Right lobe of liver (tissue), 6 donors: ENCODE results near the gene CDH4. TPM values are rescaled to one million over a fixed set of nuclear protein-coding genes. Genes with fewer than 3 reads are reported as not detected.

Experiments
- ATAC-seq, 4 donors: fragments of 200-7000 bp; cut with Tn5 transposase; one replicate each; pipeline ENCODE4 v1.9.1; 2020; ENCODE audit warnings: mild to moderate bottlenecking in 4 of 4, moderate library complexity in 4 of 4
- DNase-seq, 3 donors: peaks; one replicate each; pipeline ENCODE4 v3.0.0-alpha.2; 2020
- H3K27ac ChIP-seq, 3 donors: fragments of 200-600 bp; one replicate each; pipeline ENCODE4 v1.8.0; 2022
- H3K27me3 ChIP-seq, 2 donors: fragments of 200-600 bp; one replicate each; pipeline ENCODE4 v1.8.0; 2022
- H3K36me3 ChIP-seq, 4 donors: fragments of 200-600 bp; sonication (generic) in 1 of 4; one replicate each; pipeline versions ENCODE4 v1.5.1 to v1.8.0; 2017 to 2022; ENCODE audit warnings: control low read depth in 1 of 4
- H3K4me1 ChIP-seq, 4 donors: fragments of 200-600 bp; sonication (generic) in 1 of 4; one replicate each; pipeline versions ENCODE4 v1.5.1 to v1.8.0; 2017 to 2022; ENCODE audit warnings: control low read depth in 1 of 4
- H3K4me3 ChIP-seq, 3 donors: fragments of 200-600 bp; one replicate each; pipeline ENCODE4 v1.8.0; 2022
- H3K9me3 ChIP-seq, 4 donors: fragments of 200-600 bp; sonication (generic) in 1 of 4; one replicate each; pipeline versions ENCODE4 v1.5.1 to v1.8.0; 2017 to 2022; ENCODE audit warnings: control low read depth in 1 of 4
- CTCF ChIP-seq, 4 donors: fragments of 200-600 bp in 3 of 4; fragments of 450-650 bp in 1 of 4; IDR thresholded peaks; one replicate each; pipeline versions ENCODE4 v1.5.1 to v1.8.0; 2016 to 2022; ENCODE audit warnings: antibody characterized with exemption in 4 of 4, mild to moderate bottlenecking in 2 of 4
- POLR2A ChIP-seq: fragments of 450-650 bp; IDR thresholded peaks from one replicate; pipeline ENCODE4 v1.6.1; 2017; ENCODE audit warnings: antibody characterized with exemption, mild to moderate bottlenecking
- WGBS: methylation state at CpG from one replicate; pipeline ENCODE4 v1.1.6; 2018; ENCODE audit warnings: low coverage, low lambda C conversion rate; ENCODE audit not compliant: insufficient coverage; ENCODE audit errors: missing lambda C conversion rate; 5-methylcytosine and 5-hydroxymethylcytosine counted together
- intact Hi-C, 2 donors: fragments of 100-400 bp; cut with DNase I; formaldehyde crosslinking; loops; one replicate each; pipeline versions ENCODE4 v1.11.2 to v1.14.1; 2022
- total RNA-seq, 6 experiments: library from RNA; depleted of rRNA in 2 of 6; stranded (reverse); fragments of >200 nt in 2 of 6; fragmentation: NEBNext Ultra II Directional in 3 of 6; extraction: Animal tissue kit (Norgen Biotek cat#: 25700) in 3 of 6; gene quantifications; one replicate each; pipeline versions ENCODE4 v1.1.0 to v1.2.4, GENCODE V29; 2016 to 2023
- donor health status: DM: no; HTN: yes; CAD: no.
- donor health status: DM: no; HTN: no; CAD: no.
- donor health status: DM: no; HTN: no; CAD: no.
- donor health status: DM: no; HTN: yes; CAD: no.
- donor health status: DM: no; HTN: yes; CAD: no.

CDH4 gene
- total RNA-seq, 6 experiments from 2014 or later: 0.02 to 0.14 (median 0.09) TPM; not detected in 3

GRCh38 chr20:61912665-61913422, 660.8 kb downstream of the CDH4 start:
- Histone ChIP-seq H3K27me3 (no peaks in the 10 kb centered on the region), H3K27ac (no peak overlapping the region), H3K36me3 (no peaks in the 10 kb centered on the region), H3K4me1 (no peaks in the 10 kb centered on the region), H3K9me3 (no peaks in the 10 kb centered on the region), H3K4me3 (no peak overlapping the region)
- WGBS: 44% methylated on average over 8 of the region's 21 CpGs
- DNase-seq (no peak), ATAC-seq (no peak)
- TF ChIP-seq POLR2A (no peak), CTCF (IDR thresholded peaks at IDR 0.05) (no peak)
- intact Hi-C loops: no loop called here

DNA sequence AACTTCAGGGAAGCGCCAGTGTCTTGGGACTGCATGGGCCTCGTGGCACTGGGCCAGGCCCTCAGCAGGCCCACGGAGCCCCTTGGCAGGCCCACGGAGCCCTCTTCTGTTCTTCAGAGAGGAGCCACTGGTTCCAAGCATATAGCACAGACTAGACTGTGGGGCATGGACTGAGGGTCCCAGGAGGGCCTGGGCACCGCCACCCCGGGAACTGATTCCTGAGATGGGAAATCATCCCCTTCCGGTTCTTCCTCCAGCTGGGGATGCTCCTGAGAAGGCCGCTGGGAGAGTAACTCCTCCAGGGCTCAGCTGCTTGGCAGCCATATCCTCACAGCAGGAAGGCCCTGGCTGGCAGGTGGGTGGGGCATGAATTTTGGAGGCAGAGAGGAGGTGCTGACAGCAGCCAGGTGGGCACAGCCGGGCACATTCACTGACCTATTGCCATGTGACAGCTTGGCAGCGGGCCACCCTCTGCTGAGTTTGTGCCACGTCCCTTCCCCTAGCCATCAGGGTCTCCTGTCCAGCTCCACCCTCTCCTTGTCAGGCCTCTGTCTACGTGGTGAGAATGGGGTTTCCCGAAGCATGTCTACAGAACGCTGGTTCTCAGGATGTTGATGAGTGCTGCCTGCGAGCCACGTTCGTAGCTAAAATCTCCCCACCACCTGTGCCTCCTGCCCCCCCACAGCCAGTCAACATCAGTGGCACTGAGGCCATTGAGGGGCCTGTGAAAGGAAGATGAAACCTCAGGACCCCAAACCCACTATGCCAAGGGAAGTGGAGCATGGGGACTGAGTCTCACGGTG, 661.6 kb downstream of the CDH4 start:
- intact Hi-C loops: no loop called here
- Histone ChIP-seq H3K4me3 (no peak overlapping the region), H3K36me3 (no peaks in the 10 kb centered on the region), H3K27me3 (no peaks in the 10 kb centered on the region), H3K4me1 (no peaks in the 10 kb centered on the region), H3K9me3 (no peaks in the 10 kb centered on the region), H3K27ac (no peak overlapping the region)
- ATAC-seq (no peak), DNase-seq (no peak)
- WGBS: 47% methylated on average over 5 of the region's 18 CpGs
- TF ChIP-seq CTCF (IDR thresholded peaks at IDR 0.05) (no peak), POLR2A (no peak)

DNA sequence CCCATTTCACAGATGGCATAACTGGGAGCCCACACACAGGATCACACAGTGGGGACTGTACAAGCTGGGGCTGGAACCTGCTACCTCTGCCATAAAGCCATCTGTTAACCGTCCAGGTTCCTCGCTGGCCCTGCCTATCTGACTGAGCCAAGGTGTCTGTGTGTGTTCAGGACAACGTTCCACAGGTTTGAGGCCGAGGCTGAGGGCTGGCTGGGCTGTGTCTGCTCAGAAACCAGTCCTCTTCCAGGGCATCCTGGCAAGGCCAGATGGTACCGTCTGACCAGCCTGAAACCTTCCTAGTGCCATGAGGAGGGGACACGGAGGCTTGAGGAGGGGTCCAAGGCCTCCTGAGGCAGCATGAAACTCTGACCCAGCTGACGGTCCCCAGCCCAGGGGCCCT, 663.0 kb downstream of the CDH4 start:
- ATAC-seq (no peak), DNase-seq (no peak)
- Histone ChIP-seq H3K27ac (no peak overlapping the region), H3K4me1 (no peaks in the 10 kb centered on the region), H3K27me3 (no peaks in the 10 kb centered on the region), H3K4me3 (no peak overlapping the region), H3K9me3 (no peaks in the 10 kb centered on the region), H3K36me3 (no peaks in the 10 kb centered on the region)
- no peak for TF ChIP-seq POLR2A
- TF ChIP-seq CTCF (IDR thresholded peaks at IDR 0.05): no peak
- 66% methylated on average over 4 of the region's 7 CpGs for WGBS
- intact Hi-C loops: no loop called here

DNA sequence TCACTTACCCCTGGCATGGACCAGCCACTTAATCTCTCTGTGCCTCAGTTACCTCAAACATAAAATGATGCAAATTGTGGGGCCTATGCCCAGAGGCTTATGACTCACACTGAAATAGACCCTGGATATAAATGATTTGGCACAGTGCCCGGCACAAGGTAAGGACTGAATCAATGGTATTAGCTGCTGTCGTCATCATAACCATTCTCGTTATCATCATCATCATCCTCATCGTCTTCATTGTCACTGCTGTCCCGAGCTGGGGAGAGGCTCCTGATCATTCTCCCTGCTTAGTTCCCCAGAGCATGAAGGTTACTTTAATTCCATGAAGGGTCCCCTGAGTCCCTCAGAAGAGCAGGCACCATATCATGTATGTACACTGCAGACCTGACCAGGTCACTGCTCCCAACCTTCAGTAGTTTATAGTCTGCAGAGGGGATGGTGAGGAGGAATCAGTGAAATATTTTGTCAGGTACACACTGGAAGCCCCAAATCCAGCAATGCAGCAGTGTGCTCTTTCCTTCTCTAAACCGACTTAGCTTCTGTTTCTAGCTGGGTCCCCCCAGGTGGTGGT, 664.3 kb downstream of the CDH4 start:
- H3K9me3 ChIP-seq: no peaks in the 10 kb centered on the region
- intact Hi-C loops: no loop called here
- no peaks in the 10 kb centered on the region for H3K4me1 ChIP-seq
- H3K36me3 ChIP-seq: no peaks in the 10 kb centered on the region
- TF ChIP-seq POLR2A: no peak
- TF ChIP-seq CTCF (IDR thresholded peaks at IDR 0.05): no peak
- no peak overlapping the region for H3K4me3 ChIP-seq
- no peak for ATAC-seq
- no peak overlapping the region for H3K27ac ChIP-seq
- no peaks in the 10 kb centered on the region for H3K27me3 ChIP-seq
- no peak for DNase-seq
- 67% methylated on average over 6 of the region's 6 CpGs for WGBS
